ENCODE measurements around the gene SORCS2. TPM values are rescaled to one million over a fixed set of nuclear protein-coding genes. Genes with fewer than 3 reads are reported as not detected.
"Not testable (repeated sequence)": the region's sequence is repeated elsewhere in the genome, so short reads cannot be mapped to it uniquely, and the experiment has no call there.

Gene SORCS2
- polyA plus RNA-seq, 1 of the 3 experiments (the other 2 are of a cell fraction) = 1.6 TPM

GRCh38 chr4:7213807-7214206 lies 21.5 kb downstream of the SORCS2 start:
- Histone ChIP-seq H3F3A (replicated peaks; ENCODE audit: insufficient read depth) (no peaks in the 10 kb centered on the region), H3K79me2 (ENCODE audit: insufficient read depth) (no peaks in the 10 kb centered on the region), H3K4me2 (no peak overlapping the region), H3K27ac (ENCODE audit: low read depth in 2 of 2, low read length in 1 of 2) (no peak overlapping the region), H4K20me1 (ENCODE audit: insufficient read depth) (no peaks in the 10 kb centered on the region), H3K9me2 (no peaks in the 10 kb centered on the region), H3K36me3 (replicated peaks in 1 of 2; ENCODE audit: control insufficient read depth in 1 of 2, insufficient read depth in 2 of 2, low read length in 1 of 2) (no peaks in the 10 kb centered on the region), H2AFZ (ENCODE audit: low read depth) (no peak overlapping the region), H3K9ac (no peak overlapping the region), H3K27me3 (ENCODE audit: insufficient read depth) (no peaks in the 10 kb centered on the region), H3K9me3 (no peaks in the 10 kb centered on the region), H3K4me3 (ENCODE audit: low read depth in 2 of 2, low read length in 1 of 2) (no peak overlapping the region), H3K4me1 (ENCODE audit: control insufficient read depth in 1 of 2, insufficient read depth in 2 of 2, low read depth in 1 of 2, low read length in 1 of 2) (peaks cover 3 to 4% of the 10 kb centered on the region in 2 experiments; a peak in 1 of 4 replicates)
- no peak for TF ChIP-seq NFIC (IDR thresholded peaks at IDR 0.05; ENCODE audit: borderline replicate concordance)
- no peak for TF ChIP-seq USF1 (IDR thresholded peaks at IDR 0.05; ENCODE audit: borderline replicate concordance, low read depth)
- no peak for TF ChIP-seq CTCF (IDR thresholded peaks at IDR 0.05)
- no peak for TF ChIP-seq FOXM1 (IDR thresholded peaks at IDR 0.05; ENCODE audit: low read depth)
- no peak for TF ChIP-seq FOXJ3 (CRISPR knock-in tag; IDR thresholded peaks at IDR 0.05)
- TF ChIP-seq RCOR1 (IDR thresholded peaks at IDR 0.05; ENCODE audit: low read length) = no peak
- no peak for TF ChIP-seq ZBTB33 (IDR thresholded peaks at IDR 0.05; ENCODE audit: borderline replicate concordance, low read depth)
- ChIA-PET CTCF (interaction anchor here (1.6 kb wide), 1 partner anchor 22 kb away, joined by 6 read pairs; no protein-coding TSS in a partner anchor), POLR2A (no interaction called here)
- WGBS (ENCODE audit: low lambda C conversion rate) = no CpG with 5 or more reads among the region's 2 CpGs
- no peak for DNase-seq

GRCh38 chr4:7214359-7214758 lies 22.0 kb downstream of the SORCS2 start:
- no peaks in the 10 kb centered on the region for H4K20me1 ChIP-seq (ENCODE audit: insufficient read depth)
- H3K27ac ChIP-seq (ENCODE audit: low read depth in 2 of 2, low read length in 1 of 2) = no peak overlapping the region
- H3K4me3 ChIP-seq (ENCODE audit: low read depth in 2 of 2, low read length in 1 of 2) = no peak overlapping the region
- no peak overlapping the region for H2AFZ ChIP-seq (ENCODE audit: low read depth)
- no peaks in the 10 kb centered on the region for H3K27me3 ChIP-seq (ENCODE audit: insufficient read depth)
- no peak overlapping the region for H3K9ac ChIP-seq
- POLR2A ChIA-PET = no interaction called here
- H3K36me3 ChIP-seq (replicated peaks in 1 of 2; ENCODE audit: control insufficient read depth in 1 of 2, insufficient read depth in 2 of 2, low read length in 1 of 2) = no peaks in the 10 kb centered on the region
- H3K9me3 ChIP-seq = no peaks in the 10 kb centered on the region
- peaks cover 4 to 7% of the 10 kb centered on the region in 2 experiments; a peak in 1 of 4 replicates for H3K4me1 ChIP-seq (ENCODE audit: control insufficient read depth in 1 of 2, insufficient read depth in 2 of 2, low read depth in 1 of 2, low read length in 1 of 2)
- no peaks in the 10 kb centered on the region for H3F3A ChIP-seq (replicated peaks; ENCODE audit: insufficient read depth)
- CTCF ChIA-PET = interaction anchor here (1.6 kb wide), 1 partner anchor 23 kb away, joined by 6 read pairs; no protein-coding TSS in a partner anchor
- no peak for DNase-seq
- H3K79me2 ChIP-seq (ENCODE audit: insufficient read depth) = no peaks in the 10 kb centered on the region
- no peaks in the 10 kb centered on the region for H3K9me2 ChIP-seq
- 45% methylated on average over 1 of the region's 2 CpGs for WGBS (ENCODE audit: low lambda C conversion rate)
- TF ChIP-seq RXRA (IDR thresholded peaks at IDR 0.05; ENCODE audit: borderline replicate concordance, low read depth) (no peak), TCF12 (IDR thresholded peaks at IDR 0.05) (no peak)
- no peak overlapping the region for H3K4me2 ChIP-seq

- H3K9ac ChIP-seq; H3K9me3 ChIP-seq; H4K20me1 ChIP-seq (ENCODE audit: insufficient read depth); H3K27me3 ChIP-seq (ENCODE audit: insufficient read depth); H2AFZ ChIP-seq (ENCODE audit: low read depth); H3K4me2 ChIP-seq; H3K4me3 ChIP-seq (ENCODE audit: low read depth in 2 of 2, low read length in 1 of 2); H3K4me1 ChIP-seq (ENCODE audit: control insufficient read depth in 1 of 2, insufficient read depth in 2 of 2, low read depth in 1 of 2, low read length in 1 of 2); H3K27ac ChIP-seq (ENCODE audit: low read depth in 2 of 2, low read length in 1 of 2); H3K9me2 ChIP-seq; POLR2A ChIA-PET; H3F3A ChIP-seq (replicated peaks; ENCODE audit: insufficient read depth); CTCF ChIA-PET; H3K79me2 ChIP-seq (ENCODE audit: insufficient read depth); H3K36me3 ChIP-seq (replicated peaks in 1 of 2; ENCODE audit: control insufficient read depth in 1 of 2, insufficient read depth in 2 of 2, low read length in 1 of 2); DNase-seq: not testable (repeated sequence)
- 93% methylated on average over 6 of the region's 29 CpGs for WGBS (ENCODE audit: low lambda C conversion rate)
These were observed 22.8 kb downstream of the SORCS2 start for GRCh38 chr4:7215187-7215586.

Measured in SK-N-SH (cell line).